Endometrial microvascular endothelial cells (primary cell): ENCODE results near the gene EBF3. TPM values are rescaled to one million over a fixed set of nuclear protein-coding genes. Genes with fewer than 3 reads are reported as not detected.

ENCODE experiments used
- in situ Hi-C: cut with HindIII; loops from 2 replicates; pipeline ENCODE4 v1.10.0; 2017; ENCODE audit warnings: low sequenced_read_pairs, low pct_unique_long_range_greater_than_20kb; ENCODE audit errors: inconsistent ontology term
- total RNA-seq: library from RNA; depleted of rRNA; stranded (reverse); fragments of >200 nt; gene quantifications from one replicate; pipeline ENCODE4 v1.2.3, GENCODE V29; 2015; ENCODE audit errors: inconsistent ontology term

The EBF3 gene
- total RNA-seq, 1 donor from 2014 or later: 0.74 TPM

DNA sequence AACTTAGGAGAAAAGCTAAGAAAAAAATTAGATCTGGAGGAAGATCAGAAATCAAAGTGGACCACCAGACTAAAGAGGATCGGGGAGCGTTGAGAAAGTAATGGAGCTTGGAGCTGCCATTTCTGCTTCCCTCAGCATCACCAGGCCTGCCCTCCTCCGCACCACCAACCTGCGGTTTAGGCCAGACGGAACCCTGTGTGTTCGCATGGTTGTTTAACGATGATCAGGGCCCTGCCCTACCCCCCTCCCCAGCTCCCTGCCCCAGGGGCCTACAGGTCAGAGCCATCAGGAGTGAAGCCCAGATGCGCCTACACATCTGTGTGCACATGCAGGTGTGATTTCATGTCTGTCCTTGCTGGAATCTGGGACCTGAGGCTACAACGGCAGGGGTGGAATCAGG lies 45.7 kb downstream of the EBF3 start:
- in situ Hi-C loops: no loop called here

DNA sequence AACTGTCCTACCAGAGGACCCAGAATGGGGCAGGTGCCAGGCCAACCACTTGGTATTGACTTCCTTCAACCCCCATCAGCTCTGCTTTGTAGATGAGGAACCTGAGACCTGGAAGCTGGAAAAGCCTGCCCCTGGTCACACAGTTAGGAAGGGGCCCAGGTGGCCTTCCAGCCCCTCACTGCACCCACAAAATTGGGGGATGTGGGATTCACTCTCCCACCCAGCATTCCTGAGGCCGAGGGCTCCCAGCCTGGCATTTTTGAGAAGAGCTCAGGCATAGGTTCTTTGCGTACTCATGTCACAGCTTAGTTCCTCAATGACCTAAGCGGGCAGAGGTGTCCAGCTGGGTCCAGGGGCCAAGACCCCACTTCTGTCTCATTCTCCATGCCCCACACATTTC lies 46.1 kb downstream of the EBF3 start:
- in situ Hi-C loops: no loop called here

DNA sequence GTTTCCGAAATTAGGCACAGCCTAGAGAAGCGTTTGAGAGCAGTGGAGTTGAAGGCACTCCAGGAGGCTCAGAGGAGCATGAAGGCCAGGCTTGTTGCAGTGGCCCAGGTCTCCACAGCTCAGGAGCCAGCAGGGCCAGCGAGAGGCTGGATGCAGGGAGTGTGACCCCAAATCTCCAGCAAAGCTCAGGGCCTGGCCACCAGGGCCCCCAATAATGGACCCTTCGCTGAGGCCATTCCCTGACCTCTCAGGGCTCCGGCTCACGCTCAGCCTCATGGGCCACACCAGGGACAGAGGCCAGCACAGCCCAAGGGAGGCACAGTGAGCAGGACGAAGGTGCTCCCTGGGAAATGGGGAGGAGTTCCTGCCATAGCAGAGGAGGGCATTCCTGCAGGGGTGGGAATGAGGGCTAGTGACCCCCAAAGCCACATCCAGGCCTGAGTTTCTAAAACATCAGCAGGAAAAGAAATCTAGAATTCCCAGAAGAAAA lies 47.5 kb downstream of the EBF3 start:
- in situ Hi-C loops: no loop called here

DNA sequence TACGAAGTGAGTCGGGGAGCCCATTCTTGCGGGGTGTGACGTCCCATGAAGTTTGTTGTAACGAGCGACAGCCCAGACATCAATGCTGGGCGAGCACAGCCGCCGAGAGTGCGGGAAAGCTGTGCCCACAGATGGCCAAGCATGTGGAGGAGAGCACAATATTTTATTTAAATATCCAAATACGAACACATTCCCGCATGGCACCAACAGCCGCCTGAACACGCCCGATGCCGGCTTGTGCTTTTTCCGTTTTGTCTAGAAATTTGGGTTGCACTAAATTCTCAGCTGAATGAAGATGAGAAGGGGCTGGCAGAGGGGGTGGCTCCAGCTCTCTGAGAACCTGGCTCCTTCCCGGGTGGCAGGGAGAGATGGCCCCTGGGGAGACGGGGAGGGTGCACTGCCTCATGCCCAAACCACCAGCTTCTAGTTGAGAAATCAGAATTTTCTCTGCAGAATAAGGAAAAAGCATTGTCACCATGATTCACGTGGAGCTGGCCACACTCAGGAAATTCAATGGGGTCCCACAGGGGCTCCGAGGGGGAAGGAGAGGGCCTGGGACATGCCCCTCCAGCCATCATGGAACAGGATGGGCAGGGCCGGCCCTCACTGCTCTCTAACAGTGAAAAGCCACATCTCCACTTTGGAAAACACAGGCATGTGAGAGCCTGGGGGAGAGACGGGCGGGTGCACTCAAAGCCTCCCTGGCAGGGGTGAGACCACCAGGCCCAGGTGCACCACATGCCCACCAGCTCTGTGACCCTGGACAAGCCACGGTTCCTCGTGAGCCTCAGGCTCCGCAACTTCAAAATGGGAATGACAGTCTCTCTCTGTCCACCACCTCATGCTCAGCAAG lies 48.3 kb downstream of the EBF3 start:
- in situ Hi-C loops: no loop called here

DNA sequence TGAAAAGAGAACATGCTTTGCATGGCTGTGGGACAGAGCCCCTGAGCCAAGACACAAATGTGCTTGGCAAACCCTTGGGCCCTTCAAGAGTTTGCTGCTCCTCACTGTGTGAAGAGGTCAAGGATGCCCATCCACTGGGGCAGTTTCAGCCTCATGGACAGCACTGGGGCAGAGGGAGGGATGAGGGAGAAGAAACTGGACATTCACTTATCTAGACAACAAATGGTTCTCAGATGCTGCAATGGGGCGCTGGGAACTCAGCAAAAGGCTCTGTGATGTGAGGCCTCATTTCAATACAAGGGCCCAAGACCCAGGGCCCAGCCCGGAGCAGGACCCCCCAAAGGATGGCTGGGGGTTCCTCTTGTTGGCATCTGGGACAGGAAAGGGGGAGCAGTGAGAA lies 49.1 kb downstream of the EBF3 start:
- in situ Hi-C loops: no loop called here

DNA sequence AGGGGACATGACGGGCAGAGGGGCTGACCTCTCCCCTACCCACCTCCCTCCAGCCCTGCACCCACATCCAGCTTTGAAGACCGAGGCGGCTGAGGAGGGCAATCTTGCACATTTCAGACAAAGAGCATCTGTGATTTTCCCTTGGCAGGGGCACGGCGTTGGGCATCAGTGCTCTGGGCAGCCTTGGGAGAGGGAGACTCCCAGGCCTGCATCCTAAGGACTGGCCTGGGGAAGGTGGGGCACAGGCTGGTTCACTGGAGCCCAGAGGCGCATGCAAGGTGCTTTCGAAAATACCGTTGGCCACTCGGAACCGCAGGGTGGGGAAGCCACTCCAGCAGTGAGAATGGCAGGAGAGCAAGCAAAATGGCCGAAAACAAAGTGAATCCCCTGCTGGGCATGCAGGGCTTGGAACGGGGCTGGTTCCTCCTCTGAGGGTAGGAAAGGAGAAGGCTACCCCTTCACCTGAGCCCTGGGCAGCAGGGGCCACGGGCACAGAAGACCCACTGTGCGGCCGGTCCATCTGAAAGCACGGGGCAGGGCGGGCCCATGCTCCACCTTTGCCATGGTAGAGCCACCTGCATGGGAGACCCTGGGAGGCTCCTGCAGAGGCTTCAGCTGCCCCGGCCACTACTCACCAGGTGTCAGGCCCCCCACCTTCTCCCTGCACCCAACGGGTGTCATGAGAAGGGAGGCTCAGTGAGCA lies 49.8 kb downstream of the EBF3 start:
- in situ Hi-C loops: no loop called here

DNA sequence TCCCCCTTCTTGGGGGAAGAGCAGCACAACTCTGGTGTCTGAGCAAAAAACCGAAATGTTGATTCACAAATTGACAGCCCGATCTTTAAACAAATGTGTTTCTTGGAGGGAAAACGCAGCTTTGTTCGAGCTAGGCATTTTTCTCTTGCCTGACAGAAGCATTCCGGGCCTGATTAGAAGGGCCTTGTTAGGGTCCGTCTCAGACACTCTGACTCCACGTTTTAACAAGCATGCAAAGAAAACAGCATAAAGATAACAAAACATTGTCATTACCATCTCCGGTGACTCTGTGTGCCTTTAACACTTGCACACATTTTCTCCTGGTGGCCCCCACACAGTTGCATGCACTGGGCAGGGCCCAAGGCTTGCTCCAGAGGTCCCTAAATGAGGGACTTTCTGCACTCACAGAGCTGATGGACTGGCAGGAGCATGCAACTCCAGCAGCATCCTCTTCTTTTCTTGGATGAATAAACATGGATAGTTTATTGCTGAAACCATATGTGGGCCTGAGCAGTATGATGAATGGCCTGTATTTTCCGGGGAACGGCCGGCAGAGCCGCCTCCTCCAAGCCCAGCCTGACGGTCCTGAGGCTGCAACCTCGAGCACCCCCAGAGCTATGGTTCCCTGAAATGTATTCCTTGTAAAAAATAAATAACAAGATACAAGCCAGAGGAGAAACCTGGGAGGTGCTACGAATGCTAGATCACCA lies 50.9 kb downstream of the EBF3 start:
- in situ Hi-C loops: no loop called here

DNA sequence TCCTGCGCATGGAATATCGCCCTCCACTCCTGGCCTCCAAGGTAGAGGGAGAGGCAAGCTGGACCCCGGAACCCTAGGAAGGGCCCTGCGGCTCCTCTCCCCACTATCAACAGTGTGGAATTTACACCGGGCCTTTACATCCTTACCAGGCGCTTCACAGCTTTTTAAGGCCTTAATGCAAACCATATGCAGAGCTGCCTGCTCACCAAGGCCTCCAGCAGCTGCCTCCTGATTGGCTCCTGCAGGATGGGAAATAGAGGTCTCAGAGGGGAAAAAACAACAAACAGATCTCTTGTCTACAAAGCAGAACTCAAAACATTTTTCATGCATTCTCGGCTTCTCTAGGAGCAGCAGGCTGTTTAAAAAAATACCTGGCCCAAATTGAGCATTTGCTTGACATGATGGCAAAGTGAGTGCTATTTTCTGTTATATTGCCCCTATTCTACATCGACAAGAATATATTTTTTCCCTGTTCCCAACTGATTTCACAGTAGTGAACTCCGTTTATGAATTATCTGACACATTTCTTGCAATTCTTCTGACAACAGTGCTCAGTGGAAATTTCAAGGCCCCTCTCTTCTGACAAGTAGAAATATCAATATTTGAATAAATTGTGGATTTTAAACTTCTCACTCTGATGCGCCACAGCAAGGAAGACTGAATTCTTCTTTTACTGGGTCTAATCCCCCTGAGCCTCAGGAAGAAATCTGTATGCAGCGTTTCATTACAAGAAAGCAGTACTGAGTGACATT lies 51.7 kb downstream of the EBF3 start:
- in situ Hi-C loops: no loop called here

DNA sequence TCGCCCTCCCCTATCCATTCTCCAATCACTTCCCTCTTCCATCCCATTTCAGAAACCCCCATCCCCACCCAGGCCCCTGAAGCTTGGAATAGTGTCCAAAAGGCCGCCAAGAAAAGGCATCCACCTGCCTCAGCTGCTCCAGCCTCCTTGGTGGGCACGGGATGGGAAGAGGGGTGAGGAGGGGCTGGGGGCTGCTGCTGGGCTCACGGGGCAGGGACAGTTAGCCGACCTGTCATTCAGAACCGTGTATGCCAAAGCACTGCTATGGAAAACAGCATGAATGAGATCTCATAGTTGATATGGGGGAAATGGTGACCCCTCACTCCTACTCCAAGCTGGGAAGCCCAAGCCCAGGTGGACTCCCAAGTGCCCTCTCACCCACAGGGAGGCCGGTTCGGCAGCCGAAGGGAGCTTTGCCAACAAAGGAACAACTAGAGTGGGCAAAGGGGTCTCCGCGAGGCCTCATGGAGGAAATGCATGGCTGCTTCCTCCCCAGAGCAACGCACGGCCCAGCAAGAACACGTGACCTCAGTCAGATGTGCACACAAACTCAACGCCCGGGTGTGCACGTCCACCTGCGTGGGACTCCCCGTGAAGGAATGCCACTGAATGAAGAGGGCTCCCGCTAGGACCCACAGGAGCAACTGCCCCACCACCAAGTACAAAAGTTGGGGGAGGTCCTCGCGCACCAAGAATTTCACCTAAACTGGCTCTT lies 52.5 kb downstream of the EBF3 start:
- in situ Hi-C loops: no loop called here

DNA sequence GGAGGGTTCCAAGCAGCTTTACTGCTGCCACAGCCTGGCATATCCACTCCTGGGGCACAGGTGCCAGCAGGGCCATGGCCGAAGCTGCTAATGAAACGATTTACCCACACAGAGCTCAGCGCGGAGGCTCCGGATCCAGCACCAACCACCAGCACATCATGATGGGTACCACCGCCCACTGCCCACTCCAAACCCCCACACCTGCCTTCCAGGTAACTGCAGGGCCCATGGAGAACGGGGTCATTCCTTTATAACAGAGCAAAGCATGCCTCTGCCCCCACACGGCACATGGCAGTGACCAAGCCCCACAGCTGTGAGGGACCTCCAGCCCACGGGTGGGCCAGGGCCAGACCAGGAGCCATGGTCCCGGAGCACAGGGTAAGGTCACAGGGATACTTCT lies 53.2 kb downstream of the EBF3 start:
- in situ Hi-C loops: no loop called here

DNA sequence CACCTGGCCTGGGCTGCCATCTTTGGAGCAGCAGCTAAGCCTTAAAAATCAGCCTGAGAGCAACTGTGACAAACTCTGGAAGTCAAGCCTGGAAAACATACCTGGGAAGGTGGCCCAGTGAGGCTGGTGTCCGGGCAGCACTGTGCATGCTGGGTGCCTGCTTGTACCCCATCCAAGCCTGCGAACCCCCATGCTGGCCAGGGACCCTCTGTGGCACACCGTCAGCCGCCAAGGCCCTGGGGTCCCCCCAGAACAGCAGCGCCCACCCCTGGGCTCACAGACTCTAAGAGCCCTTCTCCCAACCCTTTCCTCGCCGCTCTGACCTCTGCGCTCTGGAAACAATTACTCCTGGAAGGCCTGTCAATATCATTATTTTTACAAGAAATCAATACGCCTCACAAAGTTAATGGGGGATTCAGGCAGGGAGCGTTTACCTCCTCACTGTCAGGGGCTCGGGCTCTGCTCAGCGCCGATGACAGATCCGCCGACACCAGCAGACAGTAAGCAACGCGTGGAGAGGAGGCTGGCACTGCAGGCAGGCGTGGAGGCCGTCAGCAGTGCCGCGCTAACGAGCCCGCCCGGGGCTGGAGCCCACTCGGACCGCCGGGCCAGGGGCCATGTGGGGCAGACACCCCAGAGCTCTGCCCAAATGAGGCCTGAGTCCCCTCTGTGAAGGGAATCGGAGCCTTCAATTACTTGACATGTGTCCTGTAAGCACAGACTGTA lies 54.4 kb downstream of the EBF3 start:
- in situ Hi-C loops: no loop called here

DNA sequence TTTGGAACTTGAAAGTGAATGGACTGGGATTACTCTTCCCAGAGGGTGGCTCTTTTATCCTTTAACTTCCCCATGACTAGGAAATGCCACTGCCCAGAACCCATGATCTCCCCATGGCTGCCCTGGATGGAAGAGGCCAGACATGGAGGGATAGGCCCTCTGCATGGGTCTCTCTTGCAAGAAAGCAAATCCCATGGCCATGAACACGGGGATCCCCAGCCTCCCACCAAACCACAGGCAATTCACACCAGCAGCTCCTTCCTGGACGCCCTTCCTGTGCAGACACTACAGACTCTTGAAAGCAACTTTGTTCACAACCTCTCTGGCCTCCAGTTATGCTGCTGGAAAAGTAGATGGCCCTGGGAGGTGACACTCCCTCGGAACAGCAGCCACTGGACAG lies 55.0 kb downstream of the EBF3 start:
- in situ Hi-C loops: no loop called here

DNA sequence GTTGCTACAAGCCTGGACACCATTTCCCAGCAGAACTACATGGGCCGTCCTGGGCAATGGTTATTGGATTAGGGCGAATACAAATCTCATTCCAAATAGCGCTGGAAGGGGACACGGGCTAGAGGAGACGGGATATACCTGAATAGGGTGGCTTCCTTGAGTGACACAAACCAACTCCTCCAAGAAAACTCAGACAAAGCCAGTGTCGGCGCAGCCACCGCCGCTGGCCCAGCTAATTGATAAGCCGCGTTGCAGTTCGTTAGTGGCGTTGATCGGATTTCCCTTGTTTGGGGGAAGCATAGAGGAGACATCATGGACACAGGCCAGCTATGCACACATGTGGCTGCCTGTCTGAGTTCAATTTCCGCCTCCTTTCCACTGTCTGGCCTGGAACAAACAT lies 55.7 kb downstream of the EBF3 start:
- in situ Hi-C loops: no loop called here

DNA sequence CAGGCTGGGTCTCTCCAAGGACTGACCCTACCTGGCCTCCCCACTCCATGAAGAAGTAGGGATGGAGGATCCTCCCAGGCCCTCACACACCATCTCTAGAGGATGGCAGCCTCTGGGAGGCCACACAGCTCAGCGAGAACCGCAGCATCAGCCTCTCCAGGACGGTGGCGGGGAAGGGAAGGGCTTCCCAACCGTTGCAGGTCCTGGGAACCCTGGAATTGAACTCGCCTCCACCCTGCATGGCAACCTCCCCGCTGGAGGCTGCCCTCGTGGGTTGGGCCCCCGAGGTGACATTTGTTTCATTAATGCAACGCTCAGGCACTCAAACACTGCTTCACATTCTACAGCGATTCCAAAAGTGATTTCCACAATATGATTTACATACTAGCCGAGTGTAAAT lies 58.5 kb downstream of the EBF3 start:
- in situ Hi-C loops: no loop called here

DNA sequence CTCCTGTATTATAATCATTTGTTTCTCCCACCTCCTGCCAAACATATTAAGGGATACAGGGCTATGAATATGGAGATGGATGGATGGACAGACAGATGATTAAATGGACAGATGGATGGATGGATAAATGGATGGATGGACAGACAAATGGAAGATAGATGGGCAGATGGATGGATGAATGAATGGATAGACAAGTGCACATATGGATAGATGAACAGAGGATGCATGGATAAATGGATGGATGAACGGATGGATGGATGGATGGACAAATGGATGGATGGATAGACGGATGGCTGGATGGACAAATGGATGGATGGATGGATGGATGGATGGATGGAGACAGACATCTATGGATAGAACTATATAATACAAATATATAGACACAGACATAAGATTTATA lies 59.8 kb downstream of the EBF3 start:
- in situ Hi-C loops: no loop called here

DNA sequence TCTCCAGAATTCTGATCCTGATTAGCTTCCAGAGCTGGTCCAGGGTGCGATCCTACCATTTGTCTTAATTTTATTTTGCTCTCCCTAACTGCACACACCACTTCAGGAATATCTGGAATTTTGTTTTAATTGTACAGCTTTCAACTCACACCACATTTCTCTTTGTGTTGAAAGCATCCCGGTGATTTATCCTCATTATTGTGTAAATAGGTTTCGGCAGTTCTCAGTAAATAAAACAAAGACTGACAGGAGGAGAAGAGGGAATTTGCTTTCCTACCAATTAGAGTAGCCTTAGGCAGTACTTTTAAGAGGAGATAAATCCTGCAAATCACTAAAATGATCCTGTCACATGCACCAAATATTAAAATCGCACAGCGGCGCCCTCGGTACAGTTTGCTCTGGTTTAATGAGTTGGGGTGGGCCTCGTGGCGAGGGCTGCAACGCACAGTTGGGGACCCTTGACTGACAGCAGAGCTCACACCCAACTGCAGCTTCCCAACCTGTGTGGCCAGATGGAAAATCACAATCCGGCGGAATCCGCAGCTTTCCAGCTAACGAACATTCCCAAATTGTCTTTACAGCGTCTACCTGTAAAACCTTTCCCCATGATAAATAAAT lies 62.6 kb downstream of the EBF3 start:
- in situ Hi-C loops: no loop called here

DNA sequence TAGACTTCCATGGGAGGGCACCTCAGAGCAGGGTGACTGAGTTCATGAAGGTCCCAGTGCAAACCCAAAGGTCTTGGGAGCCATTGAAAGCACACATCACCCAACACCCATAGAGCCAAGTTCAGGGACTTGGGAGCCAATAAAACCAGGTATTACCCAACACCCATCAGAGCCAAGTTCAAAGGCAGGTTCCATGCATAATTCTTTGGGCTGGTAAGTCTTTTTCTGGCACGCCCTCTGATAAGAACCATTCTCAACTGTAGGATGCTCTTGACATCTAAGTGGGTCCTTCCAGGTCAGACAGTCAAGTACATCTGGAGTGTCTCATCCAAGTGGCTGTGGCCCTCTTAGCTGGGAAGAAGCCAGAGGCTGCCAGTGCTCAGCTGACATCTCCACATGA lies 63.2 kb downstream of the EBF3 start:
- in situ Hi-C loops: no loop called here
